ENCODE results near the gene SPATS2.

Gene SPATS2

DNA sequence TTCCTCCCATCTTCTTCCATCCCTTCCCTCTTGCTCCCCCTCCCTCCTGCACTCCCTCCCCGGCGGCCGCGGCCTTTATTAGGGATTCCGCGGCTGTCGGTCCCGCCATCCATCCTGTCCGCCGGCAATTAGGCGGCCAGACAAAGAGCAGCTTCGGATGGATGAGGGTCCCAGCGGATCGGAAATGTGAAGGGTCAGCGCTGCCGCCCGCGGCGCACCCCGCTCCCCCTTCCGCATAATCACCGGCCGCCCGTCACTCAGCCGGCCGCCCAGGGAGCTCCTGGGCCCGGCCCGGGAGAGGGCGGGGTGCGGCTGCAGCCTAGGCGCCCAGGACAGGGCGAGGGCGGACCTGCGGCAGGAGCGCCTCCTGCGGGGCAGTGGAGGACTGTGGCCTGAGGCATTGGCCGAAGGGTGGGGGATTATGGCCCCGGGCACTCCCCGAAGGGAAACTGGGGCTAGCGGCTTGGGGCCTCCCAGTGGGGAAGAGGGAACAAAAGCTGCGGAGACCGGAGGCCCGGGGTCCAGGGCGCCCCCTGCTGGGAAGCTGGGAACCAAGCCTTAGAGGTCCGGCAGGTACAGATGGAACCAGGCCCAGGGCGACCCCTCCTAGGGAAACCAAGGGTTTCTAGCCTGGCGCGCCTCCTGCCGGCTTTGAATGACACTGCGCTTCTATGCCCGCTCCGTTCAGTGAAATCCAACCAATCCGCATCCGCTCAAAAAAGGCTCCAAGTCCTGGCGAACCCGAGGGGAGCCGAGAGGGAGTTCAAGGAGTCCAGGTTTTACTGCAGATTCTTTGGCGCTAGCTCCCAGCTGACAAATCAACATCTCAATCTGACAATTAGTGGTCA, 25.0 kb upstream of the SPATS2 start:
- Histone ChIP-seq H3K4me1 (ENCODE audit: insufficient read depth, insufficient read length) (peaks cover 26% of the 10 kb centered on the region), H3K27me3 (ENCODE audit: insufficient read depth, insufficient read length) (peaks cover 90% of the 10 kb centered on the region), H3K9me3 (ENCODE audit: insufficient read depth, low read length) (no peaks in the 10 kb centered on the region; the same call in 1 of the 2 replicates), H3K4me3 (ENCODE audit: insufficient read length, low read depth) (peak overlapping the region; percentile 62), H3K36me3 (ENCODE audit: insufficient read depth, insufficient read length, low read length) (no peaks in the 10 kb centered on the region), H3K9ac (ENCODE audit: insufficient read length, low read depth) (peak overlapping the region; percentile 73)
- TF ChIP-seq SUZ12 (IDR thresholded peaks at IDR 0.05; ENCODE audit: extremely low read depth, insufficient read depth, insufficient read length): peak; percentile 63
- TF ChIP-seq ZNF274 (IDR thresholded peaks at IDR 0.05; ENCODE audit: low read depth, low read length): no peak
- DNase-seq (ENCODE audit: low read depth, low spot score): peak; percentile 95

DNA sequence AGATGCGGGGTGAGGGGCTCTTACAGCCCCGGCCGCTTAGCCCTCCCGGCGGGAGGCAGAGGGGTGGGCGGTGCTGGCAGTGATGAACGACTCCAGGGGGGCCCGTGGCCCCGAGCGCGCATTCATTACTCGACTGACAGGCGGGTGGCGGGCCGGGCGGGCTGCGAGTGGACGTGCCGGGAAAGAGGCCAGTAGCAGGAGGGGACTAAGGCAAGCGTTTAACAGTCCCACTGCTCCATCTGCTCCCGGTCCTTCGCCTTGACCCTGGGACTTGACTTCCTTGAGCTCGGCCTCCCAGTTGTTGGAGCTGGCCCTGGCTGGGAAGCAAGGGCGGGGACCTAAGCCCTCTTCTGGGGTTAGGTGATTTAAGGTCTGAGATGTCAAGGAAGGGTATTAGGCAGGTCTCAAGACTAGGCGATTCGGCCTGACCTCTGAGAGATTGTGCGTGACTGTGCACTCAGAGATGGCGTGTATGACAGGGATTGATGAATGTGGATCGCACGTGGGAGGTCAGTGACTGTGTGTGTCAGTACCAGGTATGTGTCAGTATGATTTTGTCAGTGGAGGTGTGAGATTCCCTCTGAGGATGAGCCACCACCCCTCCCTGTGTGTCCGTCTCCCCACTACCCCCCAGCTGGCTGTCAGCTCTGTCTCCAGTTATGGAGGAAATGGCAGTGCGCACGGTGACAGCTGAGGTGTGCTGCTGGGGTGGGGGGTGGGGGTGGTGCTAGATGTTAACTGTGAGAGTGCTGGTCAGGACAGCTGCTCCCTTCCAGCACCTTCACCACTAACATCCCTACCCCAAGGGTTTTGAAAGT, 24.1 kb upstream of the SPATS2 start:
- peaks cover 90% of the 10 kb centered on the region for H3K27me3 ChIP-seq (ENCODE audit: insufficient read depth, insufficient read length)
- no peak for DNase-seq (ENCODE audit: low read depth, low spot score)
- TF ChIP-seq ZNF274 (IDR thresholded peaks at IDR 0.05; ENCODE audit: low read depth, low read length) (no peak), SUZ12 (IDR thresholded peaks at IDR 0.05; ENCODE audit: extremely low read depth, insufficient read depth, insufficient read length) (peak; percentile 20)

DNA sequence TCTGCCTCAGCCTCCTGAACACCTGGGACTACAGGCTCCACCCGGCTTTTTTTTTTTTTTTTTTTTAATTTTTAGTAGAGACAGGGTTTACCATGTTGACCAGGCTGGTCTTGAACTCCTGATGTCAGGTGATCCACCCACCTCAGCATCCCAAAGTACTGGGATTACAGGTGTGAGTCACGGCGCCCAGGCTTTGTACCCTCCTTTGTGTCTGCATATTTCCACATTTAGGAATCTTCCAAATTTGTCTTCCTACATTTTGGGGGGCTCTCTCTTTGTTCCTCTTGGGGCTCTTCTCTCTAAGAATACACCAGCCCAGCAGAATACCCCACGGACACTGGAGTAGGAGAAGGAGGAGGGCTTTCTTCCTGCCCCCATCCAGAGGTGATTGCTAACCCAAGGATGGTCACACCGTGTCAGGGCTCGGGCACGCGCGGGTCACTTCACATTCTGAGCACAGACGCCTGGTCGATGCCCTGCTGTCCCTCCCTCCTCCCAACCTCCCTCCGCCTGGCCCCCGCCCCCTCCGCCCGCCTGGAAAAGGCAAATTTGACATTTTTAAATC, 22.7 kb upstream of the SPATS2 start:
- peaks cover 15% of the 10 kb centered on the region for H3K4me1 ChIP-seq (ENCODE audit: insufficient read depth, insufficient read length)
- no peak for DNase-seq (ENCODE audit: low read depth, low spot score)
- no peak overlapping the region for H3K9ac ChIP-seq (ENCODE audit: insufficient read length, low read depth)
- H3K27me3 ChIP-seq (ENCODE audit: insufficient read depth, insufficient read length): peaks cover 95% of the 10 kb centered on the region
- no peak overlapping the region for H3K4me3 ChIP-seq (ENCODE audit: insufficient read length, low read depth)
- no peaks in the 10 kb centered on the region for H3K36me3 ChIP-seq (ENCODE audit: insufficient read depth, insufficient read length, low read length)
- no peak for TF ChIP-seq SUZ12 (IDR thresholded peaks at IDR 0.05; ENCODE audit: extremely low read depth, insufficient read depth, insufficient read length)
- no peak for TF ChIP-seq ZNF274 (IDR thresholded peaks at IDR 0.05; ENCODE audit: low read depth, low read length)
- TF ChIP-seq YY1 (IDR thresholded peaks at IDR 0.05; ENCODE audit: insufficient read depth, insufficient read length): no peak
- H3K9me3 ChIP-seq (ENCODE audit: insufficient read depth, low read length): no peaks in the 10 kb centered on the region; the same call in 1 of the 2 replicates

More for the DNA sequence above, 24.1 kb upstream of the SPATS2 start:
- H3K36me3 ChIP-seq (ENCODE audit: insufficient read depth, insufficient read length, low read length): no peaks in the 10 kb centered on the region
- peaks cover 25% of the 10 kb centered on the region for H3K4me1 ChIP-seq (ENCODE audit: insufficient read depth, insufficient read length)
- peak overlapping the region; percentile 22 for H3K9ac ChIP-seq (ENCODE audit: insufficient read length, low read depth)
- peak overlapping the region; percentile 31 for H3K4me3 ChIP-seq (ENCODE audit: insufficient read length, low read depth)
- H3K9me3 ChIP-seq (ENCODE audit: insufficient read depth, low read length): no peaks in the 10 kb centered on the region; the same call in 1 of the 2 replicates

DNA sequence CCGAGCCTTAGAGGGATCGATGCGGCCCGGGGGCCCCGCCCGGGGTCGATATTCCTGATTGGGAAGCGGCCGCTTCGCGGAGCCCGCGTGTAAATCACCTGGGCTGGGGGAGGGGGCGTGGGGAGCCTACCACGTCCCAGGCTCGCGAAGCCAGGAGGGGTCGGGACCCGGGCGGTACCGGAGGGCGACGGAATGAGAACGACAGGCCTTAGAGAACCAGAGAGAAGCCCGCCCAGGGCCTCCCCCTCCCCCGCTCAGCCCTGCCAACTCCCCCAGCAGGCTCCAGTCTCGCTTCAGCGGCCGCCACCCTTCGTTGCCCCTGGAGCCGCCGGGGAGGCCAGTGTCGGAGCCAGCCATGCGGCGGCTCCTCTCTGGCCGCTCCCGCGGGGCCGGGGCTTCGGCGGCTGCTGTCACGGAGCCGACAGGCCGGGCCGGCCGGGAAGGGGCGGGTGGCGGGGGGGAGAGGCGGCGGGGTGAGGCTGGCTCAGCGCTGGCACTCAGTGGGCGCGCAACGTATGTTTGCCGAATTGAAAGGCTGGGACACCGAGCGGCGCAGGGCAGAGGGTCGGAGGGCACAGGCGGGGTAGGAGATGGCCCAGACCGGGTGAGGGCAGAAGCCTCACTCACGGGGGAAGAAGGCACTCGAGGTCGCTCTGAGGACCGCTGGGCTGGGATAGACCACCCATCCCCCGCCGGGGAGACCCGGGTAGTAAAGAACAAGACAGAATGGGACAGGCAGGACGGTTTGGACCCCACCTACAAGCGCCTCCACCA, 22.0 kb upstream of the SPATS2 start:
- Histone ChIP-seq H3K9me3 (ENCODE audit: insufficient read depth, low read length) (no peaks in the 10 kb centered on the region; the same call in 1 of the 2 replicates), H3K9ac (ENCODE audit: insufficient read length, low read depth) (peak overlapping the region; percentile 51), H3K36me3 (ENCODE audit: insufficient read depth, insufficient read length, low read length) (no peaks in the 10 kb centered on the region), H3K27me3 (ENCODE audit: insufficient read depth, insufficient read length) (peaks cover 91% of the 10 kb centered on the region), H3K4me1 (ENCODE audit: insufficient read depth, insufficient read length) (peaks cover 13% of the 10 kb centered on the region), H3K4me3 (ENCODE audit: insufficient read length, low read depth) (peak overlapping the region; percentile 49)
- DNase-seq (ENCODE audit: low read depth, low spot score): no peak
- TF ChIP-seq ZNF274 (IDR thresholded peaks at IDR 0.05; ENCODE audit: low read depth, low read length) (no peak), SUZ12 (IDR thresholded peaks at IDR 0.05; ENCODE audit: extremely low read depth, insufficient read depth, insufficient read length) (peak; percentile 84), YY1 (IDR thresholded peaks at IDR 0.05; ENCODE audit: insufficient read depth, insufficient read length) (no peak)

DNA sequence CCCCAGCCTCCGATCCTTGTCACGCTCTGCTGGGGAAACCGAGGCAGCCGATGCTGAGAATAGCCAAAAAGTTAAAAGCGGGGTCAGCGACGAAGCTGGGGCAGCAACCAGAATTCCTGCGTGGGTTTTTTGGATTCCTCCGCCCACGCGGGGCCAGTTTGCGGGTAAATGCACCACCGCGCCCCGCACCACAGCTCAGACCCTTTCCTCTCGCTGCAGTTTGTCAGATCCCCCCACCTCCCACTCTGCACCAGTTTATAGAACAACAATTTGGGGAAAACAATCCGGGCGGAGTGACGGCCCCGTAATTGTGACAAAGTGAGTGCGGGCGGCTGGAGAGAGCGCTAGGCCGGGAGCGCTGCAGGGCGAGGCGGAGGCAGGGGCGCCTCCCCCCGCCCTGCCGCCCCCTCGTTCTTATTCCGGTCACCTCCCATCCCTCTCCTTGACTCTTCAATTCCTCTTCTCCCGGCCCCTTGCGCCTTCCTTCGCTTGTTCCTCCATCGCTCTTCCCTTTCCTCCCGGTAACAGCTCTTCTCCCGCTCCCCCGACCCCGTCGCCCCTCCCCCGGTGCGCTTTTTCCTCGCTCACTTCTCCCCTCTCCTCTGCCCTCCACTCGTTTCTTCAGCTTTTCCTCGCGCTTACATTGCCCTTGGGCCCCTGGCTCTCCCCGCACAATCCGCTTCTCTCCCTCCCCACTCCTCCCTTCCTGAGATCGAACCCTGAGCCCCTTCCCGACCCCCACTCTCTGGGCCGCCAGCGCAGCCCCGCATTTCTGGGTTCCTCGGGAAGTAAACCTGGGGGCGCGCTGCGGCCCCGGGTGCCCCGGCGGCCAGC, 21.2 kb upstream of the SPATS2 start:
- Histone ChIP-seq H3K9ac (ENCODE audit: insufficient read length, low read depth) (peak overlapping the region; percentile 63), H3K4me3 (ENCODE audit: insufficient read length, low read depth) (peak overlapping the region; percentile 49), H3K4me1 (ENCODE audit: insufficient read depth, insufficient read length) (peaks cover 13% of the 10 kb centered on the region), H3K9me3 (ENCODE audit: insufficient read depth, low read length) (no peaks in the 10 kb centered on the region; the same call in 1 of the 2 replicates), H3K27me3 (ENCODE audit: insufficient read depth, insufficient read length) (peaks cover 83% of the 10 kb centered on the region), H3K36me3 (ENCODE audit: insufficient read depth, insufficient read length, low read length) (no peaks in the 10 kb centered on the region)
- TF ChIP-seq ZNF274 (IDR thresholded peaks at IDR 0.05; ENCODE audit: low read depth, low read length) (no peak), SUZ12 (IDR thresholded peaks at IDR 0.05; ENCODE audit: extremely low read depth, insufficient read depth, insufficient read length) (no peak), YY1 (IDR thresholded peaks at IDR 0.05; ENCODE audit: insufficient read depth, insufficient read length) (no peak)
- DNase-seq (ENCODE audit: low read depth, low spot score): no peak
